HPDE6-E6E7 (cell line): ENCODE measurements around the gene ZNF786.
A peak's percentile ranks its signal among the peaks of the same experiment; 100 is the strongest.
"Not testable (repeated sequence)": the region's sequence is repeated elsewhere in the genome, so short reads cannot be mapped to it uniquely, and the experiment has no call there.

Source experiments
- DNase-seq: peaks from one replicate; pipeline ENCODE4 v3.0.0; 2011; ENCODE audit warnings: missing footprints; ENCODE audit errors: extremely low spot score

Gene ZNF786

GRCh38 chr7:149030439-149030838 lies 60.1 kb downstream of the ZNF786 start:
- DNase-seq, result not testable (repeated sequence)

GRCh38 chr7:149028346-149029109 lies 62.0 kb downstream of the ZNF786 start, which contains the start of gene PDIA4:
Gene PDIA4 (minus strand): TSS chr7:149028505. CDS start chr7:149028408, 97 bp downstream.
- DNase-seq, result peak; percentile 100

- no peak for DNase-seq
Observed at GRCh38 chr7:149027611-149028345, 62.7 kb downstream of the ZNF786 start.

- no peak for DNase-seq
Observed at GRCh38 chr7:149027055-149027454, 63.5 kb downstream of the ZNF786 start.

- no peak for DNase-seq
Observed at GRCh38 chr7:149023662-149024061, 66.9 kb downstream of the ZNF786 start.

GRCh38 chr7:149022756-149023360 lies 67.7 kb downstream of the ZNF786 start:
- no peak for DNase-seq

GRCh38 chr7:149021725-149022062 lies 68.8 kb downstream of the ZNF786 start:
- no peak for DNase-seq

GRCh38 chr7:149020483-149020882 lies 70.0 kb downstream of the ZNF786 start:
- DNase-seq, result no peak
